ENCODE measurements around the gene TMEM178B. TPM values are rescaled to one million over a fixed set of nuclear protein-coding genes. Genes with fewer than 3 reads are reported as not detected.
A peak's percentile ranks its signal among the peaks of the same experiment; 100 is the strongest.

The TMEM178B gene
- total RNA-seq, 1 experiment from 2014 or later, result 0.39 TPM

DNA sequence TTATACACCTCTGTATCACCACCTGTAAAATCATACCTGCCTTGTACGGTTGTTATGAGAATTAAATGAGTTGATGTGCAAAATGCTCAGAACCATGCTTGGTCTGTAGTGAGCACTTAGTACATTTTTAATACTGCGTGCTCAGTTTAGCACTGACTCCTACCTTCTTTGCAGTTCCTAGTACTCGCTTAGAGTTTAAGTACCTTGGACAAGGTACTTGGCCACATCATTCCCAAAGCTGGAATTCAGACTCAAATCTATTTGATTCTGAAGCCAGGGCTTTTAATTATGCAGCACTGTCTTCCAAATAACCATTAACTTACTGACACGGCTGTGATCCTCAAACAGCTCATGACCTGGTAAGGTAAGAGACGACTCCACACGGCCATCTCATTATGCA is 377.4 kb downstream of the TMEM178B start:
- CTCF ChIA-PET, result no interaction called here
- no peaks in the 10 kb centered on the region for H3K9me3 ChIP-seq (ENCODE audit: control insufficient read depth, insufficient read depth, low read depth, low read length)
- peaks cover 4% of the 10 kb centered on the region; the same call in 1 of the 2 replicates for H3K27me3 ChIP-seq (ENCODE audit: control insufficient read depth, insufficient read depth, low read length)
- H3K4me3 ChIP-seq (ENCODE audit: low read depth in 2 of 2, low read length in 2 of 2), result no peak overlapping the region
- TF ChIP-seq, protein P1, sequence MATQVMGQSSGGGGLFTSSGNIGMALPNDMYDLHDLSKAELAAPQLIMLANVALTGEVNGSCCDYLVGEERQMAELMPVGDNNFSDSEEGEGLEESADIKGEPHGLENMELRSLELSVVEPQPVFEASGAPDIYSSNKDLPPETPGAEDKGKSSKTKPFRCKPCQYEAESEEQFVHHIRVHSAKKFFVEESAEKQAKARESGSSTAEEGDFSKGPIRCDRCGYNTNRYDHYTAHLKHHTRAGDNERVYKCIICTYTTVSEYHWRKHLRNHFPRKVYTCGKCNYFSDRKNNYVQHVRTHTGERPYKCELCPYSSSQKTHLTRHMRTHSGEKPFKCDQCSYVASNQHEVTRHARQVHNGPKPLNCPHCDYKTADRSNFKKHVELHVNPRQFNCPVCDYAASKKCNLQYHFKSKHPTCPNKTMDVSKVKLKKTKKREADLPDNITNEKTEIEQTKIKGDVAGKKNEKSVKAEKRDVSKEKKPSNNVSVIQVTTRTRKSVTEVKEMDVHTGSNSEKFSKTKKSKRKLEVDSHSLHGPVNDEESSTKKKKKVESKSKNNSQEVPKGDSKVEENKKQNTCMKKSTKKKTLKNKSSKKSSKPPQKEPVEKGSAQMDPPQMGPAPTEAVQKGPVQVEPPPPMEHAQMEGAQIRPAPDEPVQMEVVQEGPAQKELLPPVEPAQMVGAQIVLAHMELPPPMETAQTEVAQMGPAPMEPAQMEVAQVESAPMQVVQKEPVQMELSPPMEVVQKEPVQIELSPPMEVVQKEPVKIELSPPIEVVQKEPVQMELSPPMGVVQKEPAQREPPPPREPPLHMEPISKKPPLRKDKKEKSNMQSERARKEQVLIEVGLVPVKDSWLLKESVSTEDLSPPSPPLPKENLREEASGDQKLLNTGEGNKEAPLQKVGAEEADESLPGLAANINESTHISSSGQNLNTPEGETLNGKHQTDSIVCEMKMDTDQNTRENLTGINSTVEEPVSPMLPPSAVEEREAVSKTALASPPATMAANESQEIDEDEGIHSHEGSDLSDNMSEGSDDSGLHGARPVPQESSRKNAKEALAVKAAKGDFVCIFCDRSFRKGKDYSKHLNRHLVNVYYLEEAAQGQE (IDR thresholded peaks at IDR 0.05; ENCODE audit: insufficient read depth in 1 of 2, low read depth in 2 of 2, low read length in 1 of 2), result peak in 1 of 2 experiments; percentile 57; a peak in 2 of 4 replicates
- no peak for TF ChIP-seq POLR2AphosphoS5 (IDR thresholded peaks at IDR 0.05; ENCODE audit: low read depth, low read length)
- no peaks in the 10 kb centered on the region for H3K4me1 ChIP-seq (ENCODE audit: control insufficient read depth, insufficient read depth, low read length)
- in situ Hi-C loops (cut with HindIII; ENCODE audit: low pct_unique_long_range_greater_than_20kb, low sequenced_read_pairs), result no loop called here
- no TSS peak for BruUV-seq (replicated peaks)
- ATAC-seq, result no peak
- intact Hi-C loops (cut with micrococcal nuclease; ENCODE audit: unreplicated experiment), result no loop called here
- H3K27ac ChIP-seq (ENCODE audit: low read length), result no peak overlapping the region
- no peaks in the 10 kb centered on the region for H3K36me3 ChIP-seq (ENCODE audit: control insufficient read depth, insufficient read depth, low read length)
- POLR2A ChIA-PET, result no interaction called here
- no peak for DNase-seq (ENCODE audit: low read depth, low spot score)

DNA sequence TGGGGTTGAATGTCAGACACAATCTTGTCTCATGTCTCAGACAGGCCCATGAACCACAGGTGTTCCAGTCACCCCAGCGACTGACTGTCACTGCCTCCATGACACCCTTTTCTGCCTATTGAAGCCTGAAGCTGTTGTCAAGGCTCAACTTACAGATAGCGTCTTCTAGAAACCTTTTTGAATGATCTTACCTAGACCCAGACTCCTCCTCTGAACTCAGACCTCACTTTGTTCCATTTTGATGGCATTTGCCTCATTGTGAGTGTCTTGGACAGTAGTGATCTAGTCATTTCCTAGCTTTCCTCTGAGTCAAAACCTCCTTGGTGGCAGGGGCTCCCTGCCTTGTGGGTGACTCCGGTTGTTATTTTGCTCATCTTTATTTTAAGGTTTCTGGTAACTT is 379.0 kb downstream of the TMEM178B start:
- Histone ChIP-seq H3K27ac (ENCODE audit: low read length) (no peak overlapping the region), H3K9me3 (ENCODE audit: control insufficient read depth, insufficient read depth, low read depth, low read length) (no peaks in the 10 kb centered on the region), H3K27me3 (ENCODE audit: control insufficient read depth, insufficient read depth, low read length) (peaks cover 3% of the 10 kb centered on the region), H3K36me3 (ENCODE audit: control insufficient read depth, insufficient read depth, low read length) (no peaks in the 10 kb centered on the region), H3K4me3 (ENCODE audit: low read depth in 2 of 2, low read length in 2 of 2) (no peak overlapping the region), H3K4me1 (ENCODE audit: control insufficient read depth, insufficient read depth, low read length) (no peaks in the 10 kb centered on the region)
- POLR2A ChIA-PET, result no interaction called here
- in situ Hi-C loops (cut with HindIII; ENCODE audit: low pct_unique_long_range_greater_than_20kb, low sequenced_read_pairs), result no loop called here
- BruUV-seq (replicated peaks), result no TSS peak
- TF ChIP-seq TCF7L2 (IDR thresholded peaks at IDR 0.05; ENCODE audit: low read depth, low read length) (no peak), POLR2AphosphoS5 (IDR thresholded peaks at IDR 0.05; ENCODE audit: low read depth, low read length) (no peak), SIN3A (IDR thresholded peaks at IDR 0.05; ENCODE audit: borderline replicate concordance, insufficient read depth, low read depth, low read length) (no peak)
- TF ChIP-seq, protein P2, sequence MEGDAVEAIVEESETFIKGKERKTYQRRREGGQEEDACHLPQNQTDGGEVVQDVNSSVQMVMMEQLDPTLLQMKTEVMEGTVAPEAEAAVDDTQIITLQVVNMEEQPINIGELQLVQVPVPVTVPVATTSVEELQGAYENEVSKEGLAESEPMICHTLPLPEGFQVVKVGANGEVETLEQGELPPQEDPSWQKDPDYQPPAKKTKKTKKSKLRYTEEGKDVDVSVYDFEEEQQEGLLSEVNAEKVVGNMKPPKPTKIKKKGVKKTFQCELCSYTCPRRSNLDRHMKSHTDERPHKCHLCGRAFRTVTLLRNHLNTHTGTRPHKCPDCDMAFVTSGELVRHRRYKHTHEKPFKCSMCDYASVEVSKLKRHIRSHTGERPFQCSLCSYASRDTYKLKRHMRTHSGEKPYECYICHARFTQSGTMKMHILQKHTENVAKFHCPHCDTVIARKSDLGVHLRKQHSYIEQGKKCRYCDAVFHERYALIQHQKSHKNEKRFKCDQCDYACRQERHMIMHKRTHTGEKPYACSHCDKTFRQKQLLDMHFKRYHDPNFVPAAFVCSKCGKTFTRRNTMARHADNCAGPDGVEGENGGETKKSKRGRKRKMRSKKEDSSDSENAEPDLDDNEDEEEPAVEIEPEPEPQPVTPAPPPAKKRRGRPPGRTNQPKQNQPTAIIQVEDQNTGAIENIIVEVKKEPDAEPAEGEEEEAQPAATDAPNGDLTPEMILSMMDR (IDR thresholded peaks at IDR 0.05), result no peak
- TF ChIP-seq, protein P1 (IDR thresholded peaks at IDR 0.05; ENCODE audit: insufficient read depth in 1 of 2, low read depth in 2 of 2, low read length in 1 of 2), result no peak
- intact Hi-C loops (cut with micrococcal nuclease; ENCODE audit: unreplicated experiment), result no loop called here
- CTCF ChIA-PET, result no interaction called here
- ATAC-seq, result no peak
- DNase-seq (ENCODE audit: low read depth, low spot score), result no peak

Measured in Panc1 (cell line).